T-helper 22 cell (primary cell): Measurements from ENCODE around the gene SLC5A11.
"Not testable (repeated sequence)": the region's sequence is repeated elsewhere in the genome, so short reads cannot be mapped to it uniquely, and the experiment has no call there.

Experiments used
- DNase-seq: peaks from one replicate; pipeline ENCODE4 v3.0.0-alpha.2; 2020; ENCODE audit warnings: low read depth

Gene SLC5A11

GRCh38 chr16:24861461-24861860 is 15.7 kb downstream of the SLC5A11 start:
- no peak for DNase-seq

- DNase-seq, result no peak
Observed at GRCh38 chr16:24863582-24864437, 18.0 kb downstream of the SLC5A11 start.

DNA sequence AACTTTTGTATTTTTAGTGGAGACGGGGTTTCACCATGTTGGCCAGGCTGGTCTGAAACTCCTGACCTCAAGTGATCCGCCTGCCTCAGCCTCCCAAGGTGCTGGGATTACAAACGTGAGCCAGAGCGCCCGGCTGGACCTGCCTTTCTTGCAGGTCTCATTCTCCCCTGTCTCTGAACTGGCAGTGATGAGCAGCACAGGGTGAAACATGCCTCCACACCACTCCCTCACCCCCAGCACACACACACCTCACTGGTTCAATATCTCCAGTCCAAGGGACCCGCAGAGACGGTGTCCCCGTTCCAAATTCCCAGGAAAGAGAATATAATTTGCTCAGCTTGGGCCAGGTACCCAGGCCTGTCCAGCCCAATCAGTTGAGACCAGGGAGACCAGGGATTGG is 23.3 kb downstream of the SLC5A11 start:
- DNase-seq, result no peak

DNA sequence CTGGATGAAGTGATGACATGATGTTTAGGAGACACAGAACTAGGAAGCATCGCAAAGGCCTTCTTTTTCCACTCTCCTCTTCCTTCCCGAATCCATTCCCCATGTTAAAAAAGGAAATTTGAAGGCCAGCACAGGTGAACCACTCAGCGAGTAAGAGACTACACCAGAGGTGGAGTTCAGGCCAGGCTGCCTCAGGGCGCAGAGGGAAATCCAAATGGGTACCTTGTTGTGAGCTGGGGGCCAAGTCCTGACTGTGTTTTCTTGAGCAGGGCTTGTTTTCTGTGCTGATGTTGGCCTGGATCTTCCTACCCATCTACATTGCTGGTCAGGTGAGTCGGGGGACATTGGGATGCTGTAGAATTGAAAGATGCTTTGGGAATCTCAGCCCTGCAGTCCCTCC is 26.1 kb downstream of the SLC5A11 start:
- no peak for DNase-seq

DNA sequence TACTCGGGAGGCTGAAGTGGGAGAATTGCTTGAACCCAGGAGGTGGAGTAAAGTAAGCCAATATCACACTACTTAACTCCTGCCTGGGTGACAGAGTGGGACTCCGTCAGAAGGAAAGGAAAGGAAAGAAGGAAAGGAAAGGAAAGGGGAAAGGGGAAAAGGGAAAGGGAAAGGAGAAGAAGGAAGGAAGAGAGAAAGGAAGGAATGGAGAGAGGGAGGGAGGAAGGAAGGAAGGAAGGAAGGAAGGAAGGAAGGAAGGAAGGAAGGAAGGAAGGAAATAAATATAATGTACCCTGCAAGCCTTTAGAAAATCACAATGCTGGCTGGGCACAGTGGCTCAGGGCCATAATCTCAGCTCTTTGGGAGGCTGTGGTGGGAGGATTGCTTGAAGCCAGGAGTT is 27.3 kb downstream of the SLC5A11 start:
- DNase-seq, result no peak

DNA sequence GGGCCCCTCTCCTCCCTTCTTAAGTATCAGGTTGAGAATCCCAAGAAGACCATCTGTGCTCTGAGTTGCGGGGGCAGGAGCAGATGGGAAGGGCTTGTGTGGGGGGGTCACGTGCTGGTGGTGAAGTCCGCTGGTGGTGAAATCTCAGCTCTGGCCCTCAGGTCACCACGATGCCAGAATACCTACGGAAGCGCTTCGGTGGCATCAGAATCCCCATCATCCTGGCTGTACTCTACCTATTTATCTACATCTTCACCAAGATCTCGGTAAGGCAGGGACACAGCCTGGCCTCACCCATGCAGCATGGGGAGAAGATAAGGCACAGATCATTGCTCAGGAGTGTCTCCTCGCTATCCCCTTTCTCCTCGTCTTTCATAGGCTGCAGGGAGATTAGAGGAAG is 29.7 kb downstream of the SLC5A11 start:
- no peak for DNase-seq

DNA sequence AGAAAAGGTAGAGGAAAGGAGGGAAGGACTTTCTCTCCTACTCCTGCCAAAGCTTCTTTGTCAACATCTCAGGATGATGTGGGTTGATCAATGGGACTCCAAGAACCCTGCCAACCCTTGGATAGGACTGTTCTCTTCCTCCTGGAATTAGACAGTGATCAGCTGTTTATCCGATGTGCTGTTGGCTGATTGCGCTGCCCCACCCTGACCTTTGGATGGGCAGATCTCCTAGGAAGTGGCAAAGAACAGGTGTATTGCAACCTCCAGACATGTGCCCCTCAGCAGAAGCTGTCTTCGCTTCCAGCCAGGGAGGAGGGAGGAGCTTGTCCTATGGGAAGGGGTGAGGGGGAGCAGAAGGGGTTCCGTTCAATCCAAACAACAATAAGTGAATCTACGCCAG is 30.5 kb downstream of the SLC5A11 start:
- no peak for DNase-seq

DNA sequence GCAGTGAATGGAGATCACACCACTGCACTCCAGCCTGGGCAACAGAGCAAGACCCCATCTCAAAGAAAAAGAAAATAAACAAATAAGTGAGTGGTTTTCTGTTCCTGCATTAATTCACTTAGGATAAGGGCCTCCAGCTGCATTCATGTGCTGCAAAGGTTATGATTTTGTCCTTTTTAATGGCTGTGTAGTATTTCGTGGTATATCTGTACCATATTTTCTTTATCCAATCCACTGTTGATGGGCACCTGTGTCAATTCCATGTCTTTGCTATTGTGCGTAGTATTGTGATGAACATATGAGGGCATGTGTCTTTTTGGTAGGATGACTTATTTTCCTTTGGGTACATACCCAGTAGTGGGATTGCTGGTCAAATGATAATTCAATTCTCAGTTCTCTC is 33.9 kb downstream of the SLC5A11 start:
- DNase-seq, result no peak

- DNase-seq, result no peak
Observed at GRCh38 chr16:24883714-24884151, 38.0 kb downstream of the SLC5A11 start.

DNA sequence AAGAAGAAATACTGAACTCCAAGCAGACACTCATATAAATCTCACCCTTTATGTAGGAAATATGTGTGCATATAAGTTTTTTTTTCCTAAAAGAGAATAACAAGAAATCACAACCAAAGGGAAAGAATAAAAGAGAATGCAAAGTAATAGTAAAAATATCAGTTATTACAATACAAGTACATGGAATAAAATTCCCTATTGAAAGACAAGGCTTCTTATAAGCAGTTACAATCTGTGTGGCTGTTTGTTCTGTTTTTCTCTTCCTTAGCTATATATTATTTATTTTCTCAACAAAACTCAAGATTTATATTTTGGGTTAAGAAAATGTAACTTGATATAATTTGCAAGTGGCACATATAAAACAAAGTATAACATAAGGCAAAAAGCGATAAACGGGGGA is 41.7 kb downstream of the SLC5A11 start:
- no peak for DNase-seq

DNA sequence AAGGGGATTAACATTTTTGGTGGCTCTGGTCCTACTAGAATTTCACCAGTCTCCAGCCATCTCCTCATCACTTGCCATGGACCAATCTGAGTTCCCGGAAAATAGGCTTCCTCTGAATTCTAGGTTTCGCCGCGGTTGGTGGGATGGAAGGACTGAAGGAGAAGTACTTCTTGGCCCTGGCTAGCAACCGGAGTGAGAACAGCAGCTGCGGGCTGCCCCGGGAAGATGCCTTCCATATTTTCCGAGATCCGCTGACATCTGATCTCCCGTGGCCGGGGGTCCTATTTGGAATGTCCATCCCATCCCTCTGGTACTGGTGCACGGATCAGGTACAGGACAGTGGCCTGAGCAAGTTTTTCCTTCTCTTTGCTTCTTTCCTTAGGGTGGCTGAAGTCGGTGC is 45.0 kb downstream of the SLC5A11 start:
- DNase-seq, result no peak

DNA sequence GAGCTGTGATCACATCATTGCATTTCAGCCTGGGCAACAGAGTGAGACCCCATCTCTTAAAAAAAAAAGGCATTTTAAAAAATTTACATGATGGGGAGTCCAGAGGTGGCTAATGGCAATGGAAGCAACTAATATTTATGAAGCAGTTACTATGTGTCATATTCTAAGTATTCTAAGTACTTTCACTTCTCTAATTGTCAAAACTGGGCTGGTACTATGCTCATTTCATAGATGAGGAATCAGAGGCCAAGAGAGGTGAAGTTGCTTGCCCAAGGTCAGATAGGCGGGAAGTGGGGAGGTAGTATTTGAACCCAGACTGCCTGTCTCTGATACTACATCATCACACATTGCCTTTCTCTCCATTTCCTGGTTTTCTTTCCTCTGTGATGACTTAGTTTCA is 50.7 kb downstream of the SLC5A11 start:
- no peak for DNase-seq

DNA sequence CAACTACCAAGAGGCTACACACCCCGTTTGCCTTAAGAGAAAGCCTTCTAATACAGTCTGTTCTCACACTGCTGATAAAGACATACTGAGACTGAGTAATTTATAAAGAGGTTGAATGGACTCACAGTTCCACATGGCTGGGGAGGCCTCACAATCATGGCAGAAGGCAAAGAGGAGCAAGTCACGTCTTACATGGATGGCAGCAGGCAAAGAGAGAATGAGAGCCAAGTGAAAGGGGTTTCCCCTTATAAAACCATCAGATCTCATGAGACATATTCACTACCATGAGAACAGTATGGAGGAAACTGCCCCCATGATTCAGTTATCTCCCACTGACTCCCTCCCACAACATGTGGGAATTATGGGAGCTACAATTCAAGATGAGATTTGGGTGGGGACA is 51.8 kb downstream of the SLC5A11 start:
- DNase-seq, result not testable (repeated sequence)

DNA sequence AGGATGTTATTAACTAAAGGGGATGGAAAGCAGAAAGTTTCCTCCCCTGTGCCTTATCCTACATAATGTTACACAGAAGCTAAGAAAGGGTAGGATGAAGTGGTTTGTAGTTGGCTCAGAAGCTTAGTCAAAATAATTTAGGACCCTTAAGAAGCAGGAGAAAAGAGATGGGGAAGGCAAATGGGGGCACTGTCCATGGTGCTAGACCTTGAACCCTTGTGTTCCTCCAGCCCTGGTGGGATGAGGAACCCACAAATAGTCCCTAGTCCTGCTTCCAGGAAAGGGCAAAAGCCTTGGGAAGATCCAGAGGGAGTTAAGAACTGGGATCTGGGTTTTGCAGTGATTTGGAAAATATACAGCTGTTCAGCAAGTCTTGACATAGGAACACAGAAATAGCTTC is 54.5 kb downstream of the SLC5A11 start:
- DNase-seq, result no peak

DNA sequence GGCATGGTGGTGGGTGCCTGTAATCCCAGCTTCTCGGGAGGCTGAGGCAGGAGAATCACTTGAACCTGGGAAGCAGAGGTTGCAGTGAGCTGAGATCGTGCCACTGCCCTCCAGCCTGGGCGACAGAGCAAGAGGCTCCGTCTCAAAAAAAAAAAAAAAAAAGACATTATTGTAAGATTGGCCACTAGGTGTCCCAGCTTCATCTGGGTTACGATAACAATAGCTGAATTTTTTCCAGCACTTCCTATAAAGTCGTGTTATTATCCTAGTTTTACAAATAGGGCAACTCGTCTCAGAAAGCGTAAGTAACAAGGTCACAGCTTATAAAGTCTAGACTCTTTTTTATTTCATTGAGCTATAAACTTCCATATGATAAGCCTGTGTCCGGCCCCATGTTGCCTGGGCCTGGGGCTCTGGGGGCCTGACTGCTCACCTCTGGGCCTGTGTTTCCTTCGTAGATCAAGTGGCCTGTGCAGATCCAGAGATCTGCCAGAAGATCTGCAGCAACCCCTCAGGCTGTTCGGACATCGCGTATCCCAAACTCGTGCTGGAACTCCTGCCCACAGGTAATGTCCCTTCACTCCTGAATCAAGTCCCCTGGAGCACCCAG is 60.5 kb downstream of the SLC5A11 start:
- DNase-seq, result no peak

DNA sequence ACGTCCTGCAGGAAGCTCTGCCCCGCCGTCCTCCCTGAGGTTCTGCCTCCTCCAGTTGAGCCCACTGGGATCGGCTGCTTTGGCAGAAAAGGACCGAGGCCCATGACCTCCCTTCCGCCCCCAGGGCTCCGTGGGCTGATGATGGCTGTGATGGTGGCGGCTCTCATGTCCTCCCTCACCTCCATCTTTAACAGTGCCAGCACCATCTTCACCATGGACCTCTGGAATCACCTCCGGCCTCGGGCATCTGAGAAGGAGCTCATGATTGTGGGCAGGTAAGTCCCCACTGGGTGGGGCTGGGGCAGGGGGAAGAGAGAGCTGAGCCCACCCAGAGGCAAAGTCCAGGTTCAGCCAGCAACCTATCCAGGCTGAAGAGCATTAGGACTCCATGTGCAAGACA is 61.1 kb downstream of the SLC5A11 start:
- no peak for DNase-seq

- DNase-seq, result no peak
Observed at GRCh38 chr16:24908716-24909115, 63.0 kb downstream of the SLC5A11 start.

DNA sequence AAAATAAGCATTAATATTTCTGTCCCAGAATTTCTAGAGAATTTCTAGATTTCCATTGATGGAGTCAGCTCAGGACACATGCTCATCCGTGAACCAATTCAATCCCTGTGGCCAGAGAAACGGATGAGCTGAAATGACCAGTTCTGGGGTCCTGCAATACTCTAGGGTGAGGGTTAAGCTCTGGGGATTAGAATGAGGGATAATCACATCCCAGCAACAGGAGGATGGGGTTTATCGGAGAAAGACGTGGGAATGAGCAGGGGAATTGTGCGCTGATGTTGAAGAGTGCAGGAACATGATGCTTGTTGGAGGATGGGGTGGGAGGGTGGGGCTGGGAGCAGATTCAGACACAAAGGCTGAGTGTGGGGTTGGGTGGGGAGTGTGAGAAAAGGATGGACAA is 64.1 kb downstream of the SLC5A11 start:
- DNase-seq, result no peak

- DNase-seq, result no peak
Observed at GRCh38 chr16:24915019-24915418, 69.3 kb downstream of the SLC5A11 start.

DNA sequence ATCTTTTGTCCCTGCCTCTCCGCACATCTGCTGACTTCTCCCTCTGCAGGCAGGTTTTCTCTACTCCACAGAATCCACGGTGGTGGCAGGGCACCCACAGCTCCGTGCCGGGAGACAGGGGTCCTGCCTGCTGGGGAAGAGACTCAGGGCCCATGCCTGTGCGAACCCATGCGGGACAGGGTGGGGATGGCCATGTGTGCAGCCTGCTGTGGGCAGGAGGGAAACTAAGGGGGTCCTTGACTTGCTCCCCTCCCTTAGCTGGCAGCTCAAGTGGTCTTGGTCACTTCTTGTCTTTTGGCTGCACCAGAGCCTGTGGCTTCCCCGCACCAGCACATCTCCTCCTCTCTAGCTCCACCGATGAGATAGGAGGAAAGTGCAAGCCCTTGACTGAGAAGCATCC is 69.8 kb downstream of the SLC5A11 start:
- no peak for DNase-seq

DNA sequence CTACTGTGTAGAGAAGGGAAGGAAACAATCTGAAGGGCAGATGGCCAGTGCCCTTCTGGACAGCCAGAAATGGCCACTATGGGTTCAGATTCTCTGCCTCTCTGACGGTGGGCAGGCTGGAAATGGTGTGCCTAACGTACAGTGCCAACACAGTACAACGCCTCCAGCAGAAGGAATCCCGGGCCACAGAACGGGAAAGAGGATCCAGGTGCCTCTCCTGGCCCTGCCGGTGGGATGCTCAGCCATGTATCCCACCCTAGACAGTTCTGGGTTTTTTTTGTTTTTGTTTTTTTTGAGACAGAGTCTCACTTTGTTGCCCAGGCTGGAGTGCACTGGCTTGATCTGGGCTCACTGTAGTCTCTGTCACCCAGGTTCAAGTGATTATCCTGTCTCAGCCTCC is 71.5 kb downstream of the SLC5A11 start:
- DNase-seq, result no peak

DNA sequence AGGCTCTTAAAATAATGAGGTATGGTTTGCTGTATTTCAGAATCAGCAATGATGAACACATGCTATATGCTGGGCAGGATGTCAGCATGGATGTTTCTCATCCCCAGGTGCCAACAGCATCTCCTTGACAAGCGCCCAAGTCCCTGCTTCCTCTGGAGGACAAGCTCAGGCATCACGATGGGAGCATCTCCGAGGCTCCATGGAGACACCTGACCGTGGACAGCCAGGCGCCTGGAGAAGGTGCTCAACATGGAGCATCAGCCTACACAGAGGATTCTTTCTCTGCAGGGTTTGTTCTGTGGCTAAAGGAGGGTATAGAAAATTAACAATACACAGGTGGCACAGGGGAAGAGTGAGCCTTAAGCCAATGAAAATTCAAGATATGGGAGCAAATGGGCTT is 72.1 kb downstream of the SLC5A11 start:
- no peak for DNase-seq

DNA sequence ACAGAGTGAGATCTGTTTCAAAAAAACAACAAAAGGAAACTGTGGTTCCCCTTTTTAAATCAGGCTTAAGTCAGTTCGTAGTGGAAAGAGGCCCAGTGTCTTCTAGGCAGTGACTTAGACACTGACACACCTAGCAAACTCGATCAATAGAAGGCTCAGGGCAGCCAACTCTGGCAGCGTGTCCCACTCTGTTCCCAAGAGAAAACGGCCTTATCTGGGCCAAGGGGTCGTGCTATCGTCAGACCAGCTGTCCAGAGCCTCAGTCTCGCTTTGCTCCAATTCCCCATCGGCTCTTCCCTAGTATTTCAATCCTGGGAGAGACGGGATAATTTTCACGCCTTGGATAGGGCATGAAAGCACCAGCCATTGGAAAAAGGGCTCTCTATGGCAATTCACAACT is 72.9 kb downstream of the SLC5A11 start:
- DNase-seq, result no peak

DNA sequence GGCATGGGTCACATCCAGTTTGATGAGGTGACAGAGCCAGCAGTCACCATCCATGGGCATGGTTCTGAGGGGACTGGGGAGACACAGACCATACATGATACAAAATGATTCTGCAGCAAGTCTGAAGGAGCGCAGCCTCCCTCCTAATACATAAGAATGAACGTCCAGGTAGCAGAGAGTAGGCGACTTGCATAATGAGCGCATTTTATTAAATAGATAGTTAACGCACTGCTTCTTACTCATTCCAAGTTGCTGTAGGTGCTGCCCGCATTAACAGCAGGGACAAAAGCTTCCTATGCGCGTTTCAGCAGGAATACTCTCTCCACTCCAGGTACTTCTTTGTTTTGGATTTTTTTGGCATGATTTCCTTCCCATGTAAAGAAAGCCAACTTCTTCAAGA is 73.8 kb downstream of the SLC5A11 start:
- no peak for DNase-seq
